K562 (cell line): ENCODE data around the gene SLC12A6. TPM values are rescaled to one million over a fixed set of nuclear protein-coding genes. Genes with fewer than 3 reads are reported as not detected.

Source experiments
- ATAC-seq: fragments of 200-7000 bp; cut with Tn5 transposase; 3 replicates; pipeline ENCODE4 v1.9.1; 2020; ENCODE audit warnings: moderate library complexity
- BruUV-seq: library from RNA; stranded (reverse); fragments of 400-500 nt; replicated peaks from 2 replicates; lab custom pipeline; 2021; lab: Mats Ljungman, UMichigan
- CTCF ChIA-PET: fragments of 300-600 bp; formaldehyde crosslinking; extraction: SDS; loops from one replicate; lab custom pipeline; 2021; ENCODE audit warnings: low intra/inter-chr PET ratio; lab: Yijun Ruan, JAX
- POLR2A ChIA-PET: fragments of 300-600, 350-650 bp; sonication (Branson Sonifier 250); formaldehyde crosslinking; extraction: SDS; loops from one replicate; lab custom pipeline; 2021; ENCODE audit warnings: antibody characterized with exemption, inconsistent platforms; lab: Yijun Ruan, JAX
- DNase-seq, 4 experiments: peaks; one replicate each; pipeline versions ENCODE4 v3.0.0 to v3.0.0-alpha.2; 2011 to 2018; ENCODE audit warnings: low spot score in 3 of 4, mixed read lengths in 3 of 4; ENCODE audit errors: extremely low read depth in 1 of 4
- FAIRE-seq: peaks from 2 replicates; lab custom pipeline; 2011; peaks lifted over from hg19 to GRCh38; lab: Jason Lieb, UNC
- H2AFZ ChIP-seq: 2 replicates; pipeline ENCODE4 v1.6.0; 2011; ENCODE audit warnings: low read depth, low read length, control low read depth, inconsistent platforms
- H3K27ac ChIP-seq: fragments of 200-600 bp; 3 replicates; pipeline ENCODE4 v1.8.0; 2011; ENCODE audit warnings: low read depth, mild to moderate bottlenecking, control low read depth, inconsistent platforms, low read length, moderate library complexity, mixed read lengths; ENCODE audit errors: extremely low read depth
- H3K27me3 ChIP-seq, 2 experiments: fragments of 300-600 bp in 1 of 2; 2 replicates in 1 of 2; 3 replicates in 1 of 2; pipeline versions ENCODE4 v1.6.0 to v1.8.0; 2011; ENCODE audit warnings: inconsistent platforms in 2 of 2, low read length in 2 of 2, mild to moderate bottlenecking in 1 of 2, mixed read lengths in 1 of 2, moderate library complexity in 1 of 2; ENCODE audit not compliant: control insufficient read depth in 2 of 2, insufficient read depth in 2 of 2
- H3K36me3 ChIP-seq: fragments of 300-600 bp; 3 replicates; pipeline ENCODE4 v1.8.0; 2011; ENCODE audit warnings: mild to moderate bottlenecking, low read length, inconsistent platforms; ENCODE audit not compliant: control insufficient read depth, insufficient read depth
- H3K4me1 ChIP-seq, 2 experiments: fragments of 200-600 bp in 1 of 2; replicated peaks in 1 of 2; 2 replicates in 1 of 2; 3 replicates in 1 of 2; pipeline versions ENCODE4 v1.5.1 to v1.8.0; 2011; ENCODE audit warnings: inconsistent platforms in 2 of 2, low read length in 2 of 2, mild to moderate bottlenecking in 1 of 2, mixed read lengths in 1 of 2, moderate library complexity in 1 of 2; ENCODE audit not compliant: control insufficient read depth in 2 of 2, insufficient read depth in 2 of 2
- H3K4me2 ChIP-seq: 2 replicates; pipeline ENCODE4 v1.6.1; 2011; ENCODE audit warnings: low read length, control low read depth, inconsistent platforms, mixed read lengths; ENCODE audit not compliant: insufficient read depth
- H3K4me3 ChIP-seq: fragments of 200-600 bp; sonication (generic), shearing (Covaris generic); 2 replicates; pipeline ENCODE4 v1.5.1; 2016; ENCODE audit warnings: control low read depth, inconsistent platforms
- H3K79me2 ChIP-seq: fragments of 200-600 bp; 3 replicates; pipeline ENCODE4 v1.8.0; 2011; ENCODE audit warnings: low read length, inconsistent platforms; ENCODE audit not compliant: control insufficient read depth, insufficient read depth
- H3K9ac ChIP-seq, 2 experiments: 2 replicates each; pipeline versions ENCODE4 v1.6.0 to v1.6.1; 2011; ENCODE audit warnings: low read depth in 2 of 2, low read length in 2 of 2, control low read depth in 1 of 2, inconsistent platforms in 1 of 2, mild to moderate bottlenecking in 1 of 2, mixed read lengths in 1 of 2; ENCODE audit not compliant: insufficient read depth in 1 of 2
- H3K9me1 ChIP-seq: one replicate; pipeline ENCODE4 v1.6.0; 2011; ENCODE audit warnings: inconsistent platforms, mild to moderate bottlenecking, low read length, moderate library complexity; ENCODE audit not compliant: control insufficient read depth, insufficient read depth
- H3K9me3 ChIP-seq: replicated peaks from 2 replicates; pipeline ENCODE4 v1.5.1; 2011; ENCODE audit warnings: low read depth, low read length, inconsistent platforms; ENCODE audit not compliant: control insufficient read depth, insufficient read depth
- H4K20me1 ChIP-seq: replicated peaks from 2 replicates; pipeline ENCODE4 v1.6.1; 2011; ENCODE audit warnings: low read length, inconsistent platforms, mixed read lengths; ENCODE audit not compliant: control insufficient read depth, insufficient read depth
- CBFB ChIP-seq: sonication (generic); formaldehyde crosslinking; IDR thresholded peaks from 2 replicates; pipeline ENCODE4 v1.4.0; 2020; ENCODE audit warnings: mild to moderate bottlenecking, missing genetic modification reagents
- CTCF ChIP-seq, 3 experiments: IDR thresholded peaks in 2 of 3; conservative IDR thresholded peaks in 1 of 3; 2 replicates each; pipeline ENCODE4 v1.5.1; 2011 to 2012; ENCODE audit warnings: low read length in 3 of 3, mild to moderate bottlenecking in 3 of 3, control low read depth in 2 of 3, improper control_type of control experiment in 1 of 3, inconsistent platforms in 1 of 3, low read depth in 1 of 3, mixed read lengths in 1 of 3, moderate library complexity in 1 of 3; ENCODE audit not compliant: insufficient read depth in 2 of 3
- E2F3 ChIP-seq: fragments of 250-450 bp; sonication (Bioruptor Pico); IDR thresholded peaks from 2 replicates; pipeline ENCODE4 v1.4.0; 2020; ENCODE audit warnings: mild to moderate bottlenecking
- ETV5 ChIP-seq: sonication (generic); formaldehyde crosslinking; IDR thresholded peaks from 2 replicates; pipeline ENCODE4 v1.4.0; 2020; ENCODE audit warnings: low read depth, mild to moderate bottlenecking, missing genetic modification reagents
- HNRNPLL ChIP-seq: fragments of 200-400 bp; formaldehyde crosslinking; IDR thresholded peaks from 2 replicates; pipeline ENCODE4 v1.6.1; 2017; ENCODE audit warnings: low read length, low read depth, mild to moderate bottlenecking; ENCODE audit not compliant: poor library complexity, severe bottlenecking
- KLF16 ChIP-seq: IDR thresholded peaks from 2 replicates; pipeline ENCODE4 v1.6.1; 2016; ENCODE audit warnings: antibody characterized with exemption
- MLLT1 ChIP-seq, 2 experiments: fragments of 450-650 bp; IDR thresholded peaks; 2 replicates each; pipeline ENCODE4 v1.6.1; 2016
- SMARCB1 ChIP-seq: IDR thresholded peaks from 2 replicates; pipeline ENCODE4 v1.6.1; 2011; ENCODE audit warnings: improper control_type of control experiment, low read depth; ENCODE audit not compliant: insufficient read length
- TAL1 ChIP-seq: fragments of 450-650 bp; IDR thresholded peaks from 2 replicates; pipeline ENCODE4 v1.6.1; 2016; ENCODE audit warnings: mild to moderate bottlenecking
- ZNF592 ChIP-seq: fragments of 450-650 bp; IDR thresholded peaks from 2 replicates; pipeline ENCODE4 v1.6.1; 2017; ENCODE audit warnings: antibody characterized with exemption, mild to moderate bottlenecking
- ZNF766 ChIP-seq: fragments of 200-800 bp; sonication (Bioruptor generic); conservative IDR thresholded peaks from 2 replicates; pipeline ENCODE4 v1.6.1; 2016; ENCODE audit warnings: missing genetic modification characterization, missing compliant biosample characterization
- ZSCAN32 ChIP-seq: fragments of 450-650 bp; formaldehyde crosslinking; IDR thresholded peaks from 2 replicates; pipeline ENCODE4 v1.4.0; 2020; ENCODE audit warnings: mild to moderate bottlenecking, moderate library complexity
- WGBS: fragments of 100-300 bp; shearing (Covaris generic); methylation state at CpG from one replicate; pipeline ENCODE4 v1.1.6; 2016; ENCODE audit warnings: low coverage, mixed read lengths; ENCODE audit not compliant: insufficient coverage; ENCODE audit errors: missing lambda C conversion rate; 5-methylcytosine and 5-hydroxymethylcytosine counted together
- in situ Hi-C: fragments of 300-500 bp; cut with MboI; formaldehyde crosslinking; loops from 4 replicates; pipeline ENCODE4 v1.15.0; 2018; ENCODE audit warnings: inconsistent platforms, mixed read lengths
- intact Hi-C: fragments of 100-400 bp; cut with micrococcal nuclease; formaldehyde crosslinking; loops from 2 replicates; pipeline ENCODE4 v1.14.2; 2022
- polyA plus RNA-seq, 8 experiments: library from polyadenylated mRNA; depleted of rRNA in 4 of 8; stranded (reverse) in 5 of 8; unstranded in 3 of 8; fragments of >200 nt; fragmentation: Nextera tagmentation in 2 of 8; fragmentation: Illumina TruSeq in 1 of 8; extraction: Ambion mirVana in 2 of 8; extraction: Trizol in 1 of 8; gene quantifications; 2 replicates each; pipeline versions ENCODE4 v1.2.1 to v1.2.3, GENCODE V29; 2011 to 2014; ENCODE audit warnings: inconsistent platforms in 1 of 8, missing spikeins in 1 of 8
- total RNA-seq, 7 experiments: library from RNA; depleted of rRNA in 6 of 7; stranded (reverse); fragments of >200 nt in 6 of 7; fragmentation: Illumina TruSeq in 2 of 7; extraction: Trizol in 2 of 7; gene quantifications; 2 replicates each; pipeline versions ENCODE4 v1.2.1 to v1.2.3, GENCODE V29; 2011 to 2021; ENCODE audit warnings: low replicate concordance in 1 of 7

SLC12A6 gene
- total and polyA plus RNA-seq, 9 of the 15 experiments (the other 6 are each of a cell fraction or from before 2014, with no cell fraction given), result 1.4 to 16.4 (median 6.7) TPM

GRCh38 chr15:34262362-34262761 is 75.2 kb downstream of the SLC12A6 start:
- no peak overlapping the region for H2AFZ ChIP-seq
- no peak for DNase-seq
- H3K79me2 ChIP-seq, result no peaks in the 10 kb centered on the region
- no peaks in the 10 kb centered on the region for H3K9me3 ChIP-seq
- H4K20me1 ChIP-seq, result no peaks in the 10 kb centered on the region
- intact Hi-C loops, result no loop called here
- in situ Hi-C loops, result no loop called here
- H3K9ac ChIP-seq, result peak overlapping the region in 1 of 2 experiments; percentile 33; a peak in 1 of 4 replicates
- ChIA-PET POLR2A (no interaction called here), CTCF (no interaction called here)
- no peak overlapping the region for H3K4me3 ChIP-seq
- FAIRE-seq, result no peak
- H3K27ac ChIP-seq, result no peak overlapping the region
- 67% methylated on average over 8 of the region's 13 CpGs for WGBS
- H3K9me1 ChIP-seq, result no peaks in the 10 kb centered on the region
- peaks cover 4% of the 10 kb centered on the region in 2 experiments; a peak in 3 of 5 replicates for H3K4me1 ChIP-seq
- H3K27me3 ChIP-seq, result no peaks in the 10 kb centered on the region
- ATAC-seq, result no peak
- H3K36me3 ChIP-seq, result no peaks in the 10 kb centered on the region
- BruUV-seq, result no TSS peak
- no peak overlapping the region for H3K4me2 ChIP-seq
- TF ChIP-seq MLLT1 (IDR thresholded peaks at IDR 0.05) (no peak), ETV5 (CRISPR knock-in tag) (no peak), ZNF766 (no peak), HNRNPLL (no peak), ZSCAN32 (CRISPR knock-in tag) (no peak), KLF16 (no peak), E2F3 (CRISPR knock-in tag) (no peak), TAL1 (no peak), ZNF592 (no peak), CBFB (CRISPR knock-in tag) (no peak), SMARCB1 (no peak), CTCF (IDR thresholded peaks at IDR 0.05 in 2 of 3, conservative IDR thresholded peaks at IDR 0.05 in 1 of 3; ENCODE audit: insufficient read depth in 2 of 3, low read depth in 1 of 3, low read length in 3 of 3) (no peak)
